ENCODE results near the gene PEF1.
A peak's percentile ranks its signal among the peaks of the same experiment; 100 is the strongest.

PEF1 gene

GRCh38 chr1:31644560-31645273 is at the start of gene PEF1:
Gene PEF1 (minus strand): TSS chr1:31644876. CDS start chr1:31644864, 12 bp downstream.
- peak; percentile 91 for DNase-seq (ENCODE audit: low read depth)
- TF ChIP-seq CTCF (IDR thresholded peaks at IDR 0.05; ENCODE audit: control insufficient read depth, extremely low read depth, insufficient read depth), result no peak
- H3K4me3 ChIP-seq (ENCODE audit: low read depth, low read length), result peak within 1 kb of the TSS; percentile 98

- DNase-seq (ENCODE audit: low read depth), result no peak
- no peak overlapping the region for H3K4me3 ChIP-seq (ENCODE audit: low read depth, low read length)
- no peak for TF ChIP-seq CTCF (IDR thresholded peaks at IDR 0.05; ENCODE audit: control insufficient read depth, extremely low read depth, insufficient read depth)
Measured at GRCh38 chr1:31693231-31693630, 48.6 kb upstream of the PEF1 start.

GRCh38 chr1:31691951-31692350 is 47.3 kb upstream of the PEF1 start:
- no peak for DNase-seq (ENCODE audit: low read depth)
- TF ChIP-seq CTCF (IDR thresholded peaks at IDR 0.05; ENCODE audit: control insufficient read depth, extremely low read depth, insufficient read depth), result no peak
- no peak overlapping the region for H3K4me3 ChIP-seq (ENCODE audit: low read depth, low read length)

- no peak for TF ChIP-seq CTCF (IDR thresholded peaks at IDR 0.05; ENCODE audit: control insufficient read depth, extremely low read depth, insufficient read depth)
- H3K4me3 ChIP-seq (ENCODE audit: low read depth, low read length), result no peak overlapping the region
- no peak for DNase-seq (ENCODE audit: low read depth)
Measured at GRCh38 chr1:31691446-31691845, 46.8 kb upstream of the PEF1 start.

GRCh38 chr1:31690921-31691320 is 46.2 kb upstream of the PEF1 start:
- no peak overlapping the region for H3K4me3 ChIP-seq (ENCODE audit: low read depth, low read length)
- DNase-seq (ENCODE audit: low read depth), result no peak
- no peak for TF ChIP-seq CTCF (IDR thresholded peaks at IDR 0.05; ENCODE audit: control insufficient read depth, extremely low read depth, insufficient read depth)

- no peak for DNase-seq (ENCODE audit: low read depth)
- TF ChIP-seq CTCF (IDR thresholded peaks at IDR 0.05; ENCODE audit: control insufficient read depth, extremely low read depth, insufficient read depth), result no peak
- no peak overlapping the region for H3K4me3 ChIP-seq (ENCODE audit: low read depth, low read length)
Measured at GRCh38 chr1:31689854-31690253, 45.2 kb upstream of the PEF1 start.

GRCh38 chr1:31689379-31689778 is 44.7 kb upstream of the PEF1 start:
- no peak for TF ChIP-seq CTCF (IDR thresholded peaks at IDR 0.05; ENCODE audit: control insufficient read depth, extremely low read depth, insufficient read depth)

More at GRCh38 chr1:31689379-31689778, 44.7 kb upstream of the PEF1 start:
- no peak for DNase-seq (ENCODE audit: low read depth)
- no peak overlapping the region for H3K4me3 ChIP-seq (ENCODE audit: low read depth, low read length)

Data from LNCaP clone FGC (cell line).